Measurements from ENCODE around the gene CAD.

- TF ChIP-seq, protein P1, sequence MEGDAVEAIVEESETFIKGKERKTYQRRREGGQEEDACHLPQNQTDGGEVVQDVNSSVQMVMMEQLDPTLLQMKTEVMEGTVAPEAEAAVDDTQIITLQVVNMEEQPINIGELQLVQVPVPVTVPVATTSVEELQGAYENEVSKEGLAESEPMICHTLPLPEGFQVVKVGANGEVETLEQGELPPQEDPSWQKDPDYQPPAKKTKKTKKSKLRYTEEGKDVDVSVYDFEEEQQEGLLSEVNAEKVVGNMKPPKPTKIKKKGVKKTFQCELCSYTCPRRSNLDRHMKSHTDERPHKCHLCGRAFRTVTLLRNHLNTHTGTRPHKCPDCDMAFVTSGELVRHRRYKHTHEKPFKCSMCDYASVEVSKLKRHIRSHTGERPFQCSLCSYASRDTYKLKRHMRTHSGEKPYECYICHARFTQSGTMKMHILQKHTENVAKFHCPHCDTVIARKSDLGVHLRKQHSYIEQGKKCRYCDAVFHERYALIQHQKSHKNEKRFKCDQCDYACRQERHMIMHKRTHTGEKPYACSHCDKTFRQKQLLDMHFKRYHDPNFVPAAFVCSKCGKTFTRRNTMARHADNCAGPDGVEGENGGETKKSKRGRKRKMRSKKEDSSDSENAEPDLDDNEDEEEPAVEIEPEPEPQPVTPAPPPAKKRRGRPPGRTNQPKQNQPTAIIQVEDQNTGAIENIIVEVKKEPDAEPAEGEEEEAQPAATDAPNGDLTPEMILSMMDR (conservative IDR thresholded peaks at IDR 0.05; ENCODE audit: low read length), result no peak
- TF ChIP-seq EZH2phosphoT487 (IDR thresholded peaks at IDR 0.05; ENCODE audit: borderline replicate concordance), result no peak
Measured at GRCh38 chr2:27194538-27195354, 22.4 kb upstream of the CAD start.
